ENCODE measurements around the gene SERPINI2.
A peak's percentile ranks its signal among the peaks of the same experiment; 100 is the strongest.

DNA sequence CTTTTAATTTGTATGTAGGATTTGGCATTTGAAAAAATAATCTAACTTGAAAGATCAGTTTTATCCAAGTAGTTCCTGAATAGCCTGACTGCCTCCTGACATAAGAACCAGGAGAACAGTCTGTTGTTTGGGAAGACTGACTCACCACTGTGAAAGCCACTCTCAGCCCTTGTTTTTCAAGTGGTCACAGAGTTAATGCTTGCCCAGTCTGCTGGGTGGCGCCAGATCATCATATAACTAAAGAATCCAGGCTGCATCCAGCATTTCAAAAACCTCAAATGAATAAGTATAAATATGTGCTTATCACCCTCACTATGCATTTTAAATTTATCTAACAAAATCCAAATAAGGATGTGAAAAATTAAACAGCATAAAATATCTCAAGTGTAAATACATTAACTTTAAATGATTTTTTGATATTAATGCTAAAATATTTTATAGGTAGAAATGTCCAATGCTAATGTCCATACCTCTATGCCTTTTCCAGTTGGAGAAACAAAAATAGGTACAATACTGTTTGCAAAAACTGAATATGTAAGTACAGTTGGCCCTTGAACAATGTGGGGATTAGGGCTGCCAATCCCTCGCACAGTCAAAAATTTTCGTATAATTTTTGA lies 66.9 kb downstream of the SERPINI2 start:
- TF ChIP-seq, protein P1, sequence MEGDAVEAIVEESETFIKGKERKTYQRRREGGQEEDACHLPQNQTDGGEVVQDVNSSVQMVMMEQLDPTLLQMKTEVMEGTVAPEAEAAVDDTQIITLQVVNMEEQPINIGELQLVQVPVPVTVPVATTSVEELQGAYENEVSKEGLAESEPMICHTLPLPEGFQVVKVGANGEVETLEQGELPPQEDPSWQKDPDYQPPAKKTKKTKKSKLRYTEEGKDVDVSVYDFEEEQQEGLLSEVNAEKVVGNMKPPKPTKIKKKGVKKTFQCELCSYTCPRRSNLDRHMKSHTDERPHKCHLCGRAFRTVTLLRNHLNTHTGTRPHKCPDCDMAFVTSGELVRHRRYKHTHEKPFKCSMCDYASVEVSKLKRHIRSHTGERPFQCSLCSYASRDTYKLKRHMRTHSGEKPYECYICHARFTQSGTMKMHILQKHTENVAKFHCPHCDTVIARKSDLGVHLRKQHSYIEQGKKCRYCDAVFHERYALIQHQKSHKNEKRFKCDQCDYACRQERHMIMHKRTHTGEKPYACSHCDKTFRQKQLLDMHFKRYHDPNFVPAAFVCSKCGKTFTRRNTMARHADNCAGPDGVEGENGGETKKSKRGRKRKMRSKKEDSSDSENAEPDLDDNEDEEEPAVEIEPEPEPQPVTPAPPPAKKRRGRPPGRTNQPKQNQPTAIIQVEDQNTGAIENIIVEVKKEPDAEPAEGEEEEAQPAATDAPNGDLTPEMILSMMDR (IDR thresholded peaks at IDR 0.05): peak in 3 of 6 experiments; percentile 33 to 52 (median 42)
- TF ChIP-seq POLR2A (IDR thresholded peaks at IDR 0.05): no peak

Data from Peyer's patch (tissue), 4 donors.